Measurements from ENCODE around the gene CALML5.

- TF ChIP-seq, protein P1, sequence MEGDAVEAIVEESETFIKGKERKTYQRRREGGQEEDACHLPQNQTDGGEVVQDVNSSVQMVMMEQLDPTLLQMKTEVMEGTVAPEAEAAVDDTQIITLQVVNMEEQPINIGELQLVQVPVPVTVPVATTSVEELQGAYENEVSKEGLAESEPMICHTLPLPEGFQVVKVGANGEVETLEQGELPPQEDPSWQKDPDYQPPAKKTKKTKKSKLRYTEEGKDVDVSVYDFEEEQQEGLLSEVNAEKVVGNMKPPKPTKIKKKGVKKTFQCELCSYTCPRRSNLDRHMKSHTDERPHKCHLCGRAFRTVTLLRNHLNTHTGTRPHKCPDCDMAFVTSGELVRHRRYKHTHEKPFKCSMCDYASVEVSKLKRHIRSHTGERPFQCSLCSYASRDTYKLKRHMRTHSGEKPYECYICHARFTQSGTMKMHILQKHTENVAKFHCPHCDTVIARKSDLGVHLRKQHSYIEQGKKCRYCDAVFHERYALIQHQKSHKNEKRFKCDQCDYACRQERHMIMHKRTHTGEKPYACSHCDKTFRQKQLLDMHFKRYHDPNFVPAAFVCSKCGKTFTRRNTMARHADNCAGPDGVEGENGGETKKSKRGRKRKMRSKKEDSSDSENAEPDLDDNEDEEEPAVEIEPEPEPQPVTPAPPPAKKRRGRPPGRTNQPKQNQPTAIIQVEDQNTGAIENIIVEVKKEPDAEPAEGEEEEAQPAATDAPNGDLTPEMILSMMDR (conservative IDR thresholded peaks at IDR 0.05; ENCODE audit: low read length): no peak
- TF ChIP-seq EZH2phosphoT487 (IDR thresholded peaks at IDR 0.05; ENCODE audit: borderline replicate concordance, low read depth, low read length): no peak
Measured at GRCh38 chr10:5499493-5500140, at the start of gene CALML5.
